HepG2 (cell line): Measurements from ENCODE around the gene TMEM86B. TPM values are rescaled to one million over a fixed set of nuclear protein-coding genes. Genes with fewer than 3 reads are reported as not detected.

ENCODE experiments used
- CENPX ChIP-seq: sonication (generic); formaldehyde crosslinking; IDR thresholded peaks from 2 replicates; pipeline ENCODE4 v1.9.0; 2021; ENCODE audit warnings: mild to moderate bottlenecking, missing genetic modification reagents, moderate library complexity
- ERF ChIP-seq: IDR thresholded peaks from 2 replicates; pipeline ENCODE4 v1.6.1; 2018; ENCODE audit warnings: missing biosample characterization, missing genetic modification reagents
- HHEX ChIP-seq: IDR thresholded peaks from 2 replicates; pipeline ENCODE4 v1.6.1; 2016; ENCODE audit warnings: control low read depth
- HMG20A ChIP-seq: IDR thresholded peaks from 2 replicates; pipeline ENCODE4 v1.6.1; 2016; ENCODE audit warnings: borderline replicate concordance
- JUN ChIP-seq: sonication (generic); formaldehyde crosslinking; IDR thresholded peaks from 2 replicates; pipeline ENCODE4 v1.4.0; 2020; ENCODE audit warnings: mild to moderate bottlenecking, missing genetic modification reagents
- PCBP1 ChIP-seq: fragments of 200-400 bp; formaldehyde crosslinking; IDR thresholded peaks from 2 replicates; pipeline ENCODE4 v1.6.1; 2017; ENCODE audit warnings: mild to moderate bottlenecking, low read depth, low read length, borderline replicate concordance
- POLR2A ChIP-seq, 2 experiments: IDR thresholded peaks; 2 replicates each; pipeline ENCODE4 v1.6.1; 2011; ENCODE audit warnings: low read depth in 2 of 2, low read length in 2 of 2, mild to moderate bottlenecking in 1 of 2, moderate library complexity in 1 of 2; ENCODE audit not compliant: insufficient read depth in 1 of 2
- POLR2G ChIP-seq: fragments of 200-400 bp; formaldehyde crosslinking; IDR thresholded peaks from 2 replicates; pipeline ENCODE4 v1.6.1; 2018; ENCODE audit warnings: mild to moderate bottlenecking, low read depth, low read length, moderate library complexity
- PRMT3 ChIP-seq: sonication (generic); formaldehyde crosslinking; IDR thresholded peaks from 2 replicates; pipeline ENCODE4 v1.8.1; 2022; ENCODE audit warnings: low read depth, mild to moderate bottlenecking, moderate library complexity, missing genetic modification reagents, borderline replicate concordance
- RBM39 ChIP-seq: fragments of 200-400 bp; formaldehyde crosslinking; IDR thresholded peaks from one replicate; pipeline ENCODE4 v1.6.1; 2018; ENCODE audit warnings: antibody characterized with exemption, mild to moderate bottlenecking, low read depth, low read length; ENCODE audit not compliant: poor library complexity, severe bottlenecking
- SIX1 ChIP-seq: sonication (generic); formaldehyde crosslinking; IDR thresholded peaks from 2 replicates; pipeline ENCODE4 v1.4.0; 2020; ENCODE audit warnings: missing genetic modification reagents, borderline replicate concordance
- SMYD3 ChIP-seq: sonication (generic); formaldehyde crosslinking; IDR thresholded peaks from 2 replicates; pipeline ENCODE4 v1.8.1; 2023; ENCODE audit warnings: mild to moderate bottlenecking, missing genetic modification reagents
- SRY ChIP-seq: sonication (generic); formaldehyde crosslinking; IDR thresholded peaks from 2 replicates; pipeline ENCODE4 v1.8.0; 2022; ENCODE audit warnings: mild to moderate bottlenecking, missing genetic modification reagents
- ZNF501 ChIP-seq: sonication (generic); formaldehyde crosslinking; IDR thresholded peaks from 2 replicates; pipeline ENCODE4 v1.5.1; 2020; ENCODE audit warnings: mild to moderate bottlenecking, moderate library complexity, missing genetic modification reagents
- ZSCAN29 ChIP-seq: sonication (generic); formaldehyde crosslinking; conservative IDR thresholded peaks from 2 replicates; pipeline ENCODE4 v1.4.0; 2020; ENCODE audit warnings: mild to moderate bottlenecking, missing genetic modification reagents
- polyA plus RNA-seq, 8 experiments: library from polyadenylated mRNA; depleted of rRNA in 3 of 8; stranded (reverse) in 7 of 8; unstranded in 1 of 8; fragments of >200 nt; fragmentation: Illumina TruSeq in 4 of 8; extraction: Trizol in 4 of 8; gene quantifications; 2 replicates each; pipeline versions ENCODE4 v1.2.1 to v1.2.3, GENCODE V29; 2011 to 2016; ENCODE audit warnings: low read depth in 4 of 8, missing spikeins in 1 of 8, mixed read lengths in 1 of 8; ENCODE audit not compliant: insufficient read depth in 1 of 8
- total RNA-seq, 5 experiments: library from RNA; depleted of rRNA; stranded (reverse); fragments of >200 nt; fragmentation: Illumina TruSeq; extraction: Trizol; gene quantifications; 2 replicates each; pipeline ENCODE4 v1.2.3, GENCODE V29; 2016; ENCODE audit warnings: low read depth in 1 of 5
- TF ChIP-seq, protein P1 (sequence below): sonication (generic); formaldehyde crosslinking; IDR thresholded peaks from 2 replicates; pipeline ENCODE4 v1.4.0; 2020; ENCODE audit warnings: missing genetic modification reagents
- TF ChIP-seq, protein P2 (sequence below): sonication (generic); formaldehyde crosslinking; IDR thresholded peaks from 2 replicates; pipeline ENCODE4 v1.5.0; 2020; ENCODE audit warnings: missing genetic modification reagents
- TF ChIP-seq, protein P3 (sequence below): sonication (generic); formaldehyde crosslinking; IDR thresholded peaks from 2 replicates; pipeline ENCODE4 v1.9.0; 2022; ENCODE audit warnings: missing genetic modification reagents, mild to moderate bottlenecking, borderline replicate concordance
- TF ChIP-seq, protein P4 (sequence below): sonication (generic); formaldehyde crosslinking; IDR thresholded peaks from 2 replicates; pipeline ENCODE4 v1.5.0; 2020; ENCODE audit warnings: missing genetic modification reagents
- TF ChIP-seq, protein P5 (sequence below): sonication (generic); IDR thresholded peaks from 2 replicates; pipeline ENCODE4 v1.6.1; 2016; ENCODE audit warnings: low read depth, borderline replicate concordance

TMEM86B gene
- total and polyA plus RNA-seq, 2 of the 13 experiments (the other 11 are each of a cell fraction or from before 2014, with no cell fraction given), result 7.7 to 9.6 TPM

DNA sequence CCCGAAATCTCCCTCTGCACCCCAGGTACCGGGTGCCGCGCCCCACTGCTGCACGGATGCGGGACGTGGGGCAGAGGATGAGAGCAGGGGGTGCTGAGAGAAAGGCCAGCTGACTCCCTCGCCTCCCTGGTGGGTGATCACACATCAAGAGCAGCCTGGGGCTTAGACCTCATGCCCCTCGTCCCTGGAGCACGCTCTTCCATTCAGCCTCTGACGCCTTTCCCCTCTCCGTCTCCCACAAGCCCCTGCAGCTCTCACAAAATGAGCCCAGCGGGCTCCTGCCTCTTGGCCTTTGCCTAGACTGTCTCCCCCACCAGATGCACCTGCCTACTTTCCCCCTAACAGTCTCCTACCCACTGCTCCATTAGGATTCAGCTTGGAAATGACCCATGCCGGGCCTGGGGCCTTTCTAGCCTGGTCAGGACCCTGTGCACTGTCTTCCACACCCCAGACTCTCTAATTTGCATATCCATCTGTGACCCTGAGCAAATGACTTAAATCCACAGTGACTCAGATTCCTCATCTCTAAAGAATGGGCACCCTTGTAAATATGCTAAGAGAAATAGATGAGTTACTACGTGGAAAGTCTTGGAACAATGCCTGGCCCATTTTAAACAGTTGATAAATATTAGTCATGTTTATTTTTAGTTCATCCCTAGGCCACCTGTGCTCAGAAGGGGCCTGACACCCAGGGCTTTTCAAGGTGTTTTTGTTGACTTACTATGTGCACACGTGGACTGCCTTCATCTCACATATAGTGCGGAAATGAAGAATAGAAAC, 18.7 kb downstream of the TMEM86B start (continued):
- TF ChIP-seq, protein P1, sequence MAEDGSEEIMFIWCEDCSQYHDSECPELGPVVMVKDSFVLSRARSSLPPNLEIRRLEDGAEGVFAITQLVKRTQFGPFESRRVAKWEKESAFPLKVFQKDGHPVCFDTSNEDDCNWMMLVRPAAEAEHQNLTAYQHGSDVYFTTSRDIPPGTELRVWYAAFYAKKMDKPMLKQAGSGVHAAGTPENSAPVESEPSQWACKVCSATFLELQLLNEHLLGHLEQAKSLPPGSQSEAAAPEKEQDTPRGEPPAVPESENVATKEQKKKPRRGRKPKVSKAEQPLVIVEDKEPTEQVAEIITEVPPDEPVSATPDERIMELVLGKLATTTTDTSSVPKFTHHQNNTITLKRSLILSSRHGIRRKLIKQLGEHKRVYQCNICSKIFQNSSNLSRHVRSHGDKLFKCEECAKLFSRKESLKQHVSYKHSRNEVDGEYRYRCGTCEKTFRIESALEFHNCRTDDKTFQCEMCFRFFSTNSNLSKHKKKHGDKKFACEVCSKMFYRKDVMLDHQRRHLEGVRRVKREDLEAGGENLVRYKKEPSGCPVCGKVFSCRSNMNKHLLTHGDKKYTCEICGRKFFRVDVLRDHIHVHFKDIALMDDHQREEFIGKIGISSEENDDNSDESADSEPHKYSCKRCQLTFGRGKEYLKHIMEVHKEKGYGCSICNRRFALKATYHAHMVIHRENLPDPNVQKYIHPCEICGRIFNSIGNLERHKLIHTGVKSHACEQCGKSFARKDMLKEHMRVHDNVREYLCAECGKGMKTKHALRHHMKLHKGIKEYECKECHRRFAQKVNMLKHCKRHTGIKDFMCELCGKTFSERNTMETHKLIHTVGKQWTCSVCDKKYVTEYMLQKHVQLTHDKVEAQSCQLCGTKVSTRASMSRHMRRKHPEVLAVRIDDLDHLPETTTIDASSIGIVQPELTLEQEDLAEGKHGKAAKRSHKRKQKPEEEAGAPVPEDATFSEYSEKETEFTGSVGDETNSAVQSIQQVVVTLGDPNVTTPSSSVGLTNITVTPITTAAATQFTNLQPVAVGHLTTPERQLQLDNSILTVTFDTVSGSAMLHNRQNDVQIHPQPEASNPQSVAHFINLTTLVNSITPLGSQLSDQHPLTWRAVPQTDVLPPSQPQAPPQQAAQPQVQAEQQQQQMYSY (CRISPR knock-in tag), result no peak
- 0 out of 2 replicates have a peak, but pooled peaks have one; percentile 40 for TF ChIP-seq POLR2G
- peak; percentile 45; the same call in 1 of the 2 replicates for TF ChIP-seq HMG20A (CRISPR knock-in tag)
- no peak for TF ChIP-seq PRMT3
- TF ChIP-seq, protein P2, sequence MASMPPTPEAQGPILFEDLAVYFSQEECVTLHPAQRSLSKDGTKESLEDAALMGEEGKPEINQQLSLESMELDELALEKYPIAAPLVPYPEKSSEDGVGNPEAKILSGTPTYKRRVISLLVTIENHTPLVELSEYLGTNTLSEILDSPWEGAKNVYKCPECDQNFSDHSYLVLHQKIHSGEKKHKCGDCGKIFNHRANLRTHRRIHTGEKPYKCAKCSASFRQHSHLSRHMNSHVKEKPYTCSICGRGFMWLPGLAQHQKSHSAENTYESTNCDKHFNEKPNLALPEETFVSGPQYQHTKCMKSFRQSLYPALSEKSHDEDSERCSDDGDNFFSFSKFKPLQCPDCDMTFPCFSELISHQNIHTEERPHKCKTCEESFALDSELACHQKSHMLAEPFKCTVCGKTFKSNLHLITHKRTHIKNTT (CRISPR knock-in tag), result no peak
- TF ChIP-seq SMYD3 (CRISPR knock-in tag), result no peak
- TF ChIP-seq HHEX (CRISPR knock-in tag), result no peak
- TF ChIP-seq, protein P3, sequence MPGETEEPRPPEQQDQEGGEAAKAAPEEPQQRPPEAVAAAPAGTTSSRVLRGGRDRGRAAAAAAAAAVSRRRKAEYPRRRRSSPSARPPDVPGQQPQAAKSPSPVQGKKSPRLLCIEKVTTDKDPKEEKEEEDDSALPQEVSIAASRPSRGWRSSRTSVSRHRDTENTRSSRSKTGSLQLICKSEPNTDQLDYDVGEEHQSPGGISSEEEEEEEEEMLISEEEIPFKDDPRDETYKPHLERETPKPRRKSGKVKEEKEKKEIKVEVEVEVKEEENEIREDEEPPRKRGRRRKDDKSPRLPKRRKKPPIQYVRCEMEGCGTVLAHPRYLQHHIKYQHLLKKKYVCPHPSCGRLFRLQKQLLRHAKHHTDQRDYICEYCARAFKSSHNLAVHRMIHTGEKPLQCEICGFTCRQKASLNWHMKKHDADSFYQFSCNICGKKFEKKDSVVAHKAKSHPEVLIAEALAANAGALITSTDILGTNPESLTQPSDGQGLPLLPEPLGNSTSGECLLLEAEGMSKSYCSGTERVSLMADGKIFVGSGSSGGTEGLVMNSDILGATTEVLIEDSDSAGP (CRISPR knock-in tag), result peak; percentile 56; the same call in 1 of the 2 replicates
- TF ChIP-seq POLR2A (IDR thresholded peaks at IDR 0.05; ENCODE audit: insufficient read depth in 1 of 2, low read depth in 2 of 2, low read length in 2 of 2), result peak in 1 of 2 experiments; percentile 30; a peak in 2 of 4 replicates
- TF ChIP-seq SIX1 (CRISPR knock-in tag), result no peak
- TF ChIP-seq ERF, result peak; percentile 51
- TF ChIP-seq, protein P4, sequence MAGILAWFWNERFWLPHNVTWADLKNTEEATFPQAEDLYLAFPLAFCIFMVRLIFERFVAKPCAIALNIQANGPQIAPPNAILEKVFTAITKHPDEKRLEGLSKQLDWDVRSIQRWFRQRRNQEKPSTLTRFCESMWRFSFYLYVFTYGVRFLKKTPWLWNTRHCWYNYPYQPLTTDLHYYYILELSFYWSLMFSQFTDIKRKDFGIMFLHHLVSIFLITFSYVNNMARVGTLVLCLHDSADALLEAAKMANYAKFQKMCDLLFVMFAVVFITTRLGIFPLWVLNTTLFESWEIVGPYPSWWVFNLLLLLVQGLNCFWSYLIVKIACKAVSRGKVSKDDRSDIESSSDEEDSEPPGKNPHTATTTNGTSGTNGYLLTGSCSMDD, result 0 out of 2 replicates have a peak, but pooled peaks have one; percentile 25
- TF ChIP-seq, protein P5, sequence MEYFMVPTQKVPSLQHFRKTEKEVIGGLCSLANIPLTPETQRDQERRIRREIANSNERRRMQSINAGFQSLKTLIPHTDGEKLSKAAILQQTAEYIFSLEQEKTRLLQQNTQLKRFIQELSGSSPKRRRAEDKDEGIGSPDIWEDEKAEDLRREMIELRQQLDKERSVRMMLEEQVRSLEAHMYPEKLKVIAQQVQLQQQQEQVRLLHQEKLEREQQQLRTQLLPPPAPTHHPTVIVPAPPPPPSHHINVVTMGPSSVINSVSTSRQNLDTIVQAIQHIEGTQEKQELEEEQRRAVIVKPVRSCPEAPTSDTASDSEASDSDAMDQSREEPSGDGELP, result peak; percentile 65; the same call in 1 of the 2 replicates
- 0 out of 2 replicates have a peak, but pooled peaks have one; percentile 74 for TF ChIP-seq SRY
- peak; percentile 71 for TF ChIP-seq RBM39
- no peak for TF ChIP-seq CENPX (CRISPR knock-in tag)
- peak; percentile 55; the same call in 1 of the 2 replicates for TF ChIP-seq JUN (CRISPR knock-in tag)
- TF ChIP-seq ZNF501 (CRISPR knock-in tag), result peak; percentile 72; the same call in 1 of the 2 replicates
- 0 out of 2 replicates have a peak, but pooled peaks have one; percentile 10 for TF ChIP-seq ZSCAN29
- TF ChIP-seq PCBP1, result 0 out of 2 replicates have a peak, but pooled peaks have one; percentile 51
